Right ventricle myocardium inferior (tissue), 1 donor: ENCODE data around the gene GJA5. TPM values are rescaled to one million over a fixed set of nuclear protein-coding genes. Genes with fewer than 3 reads are reported as not detected.

ENCODE experiments used
- total RNA-seq: library from RNA; stranded (reverse); fragmentation: NEBNext Ultra II Directional; extraction: Animal tissue kit (Norgen Biotek cat#: 25700); gene quantifications from one replicate; pipeline ENCODE4 v1.2.1, GENCODE V29; 2021
- donor health status: DM: no; HTN: yes; CAD: no; lungs with severe emphysema.

Gene GJA5
- total RNA-seq, 1 donor from 2014 or later: 11.3 TPM

Other genes starting within 250 kb of the GJA5 start
- 8.6 TPM for gene BCL9, start 219.1 kb downstream of the GJA5 start, total RNA-seq
- 8.9 TPM for gene ACP6, start 90.1 kb downstream of the GJA5 start, total RNA-seq
- not detected for gene GJA8, start 142.2 kb upstream of the GJA5 start, total RNA-seq
- 8.0 TPM for gene GPR89B, start 167.8 kb upstream of the GJA5 start, total RNA-seq